Midbrain (tissue), 1 donor: Measurements from ENCODE around the gene PTH2.
"Not testable (repeated sequence)": the region's sequence is repeated elsewhere in the genome, so short reads cannot be mapped to it uniquely, and the experiment has no call there.

Source experiments
- DNase-seq: peaks from one replicate; lab custom pipeline; 2025; lab: John Stamatoyannopoulos, UW

The PTH2 gene

DNA sequence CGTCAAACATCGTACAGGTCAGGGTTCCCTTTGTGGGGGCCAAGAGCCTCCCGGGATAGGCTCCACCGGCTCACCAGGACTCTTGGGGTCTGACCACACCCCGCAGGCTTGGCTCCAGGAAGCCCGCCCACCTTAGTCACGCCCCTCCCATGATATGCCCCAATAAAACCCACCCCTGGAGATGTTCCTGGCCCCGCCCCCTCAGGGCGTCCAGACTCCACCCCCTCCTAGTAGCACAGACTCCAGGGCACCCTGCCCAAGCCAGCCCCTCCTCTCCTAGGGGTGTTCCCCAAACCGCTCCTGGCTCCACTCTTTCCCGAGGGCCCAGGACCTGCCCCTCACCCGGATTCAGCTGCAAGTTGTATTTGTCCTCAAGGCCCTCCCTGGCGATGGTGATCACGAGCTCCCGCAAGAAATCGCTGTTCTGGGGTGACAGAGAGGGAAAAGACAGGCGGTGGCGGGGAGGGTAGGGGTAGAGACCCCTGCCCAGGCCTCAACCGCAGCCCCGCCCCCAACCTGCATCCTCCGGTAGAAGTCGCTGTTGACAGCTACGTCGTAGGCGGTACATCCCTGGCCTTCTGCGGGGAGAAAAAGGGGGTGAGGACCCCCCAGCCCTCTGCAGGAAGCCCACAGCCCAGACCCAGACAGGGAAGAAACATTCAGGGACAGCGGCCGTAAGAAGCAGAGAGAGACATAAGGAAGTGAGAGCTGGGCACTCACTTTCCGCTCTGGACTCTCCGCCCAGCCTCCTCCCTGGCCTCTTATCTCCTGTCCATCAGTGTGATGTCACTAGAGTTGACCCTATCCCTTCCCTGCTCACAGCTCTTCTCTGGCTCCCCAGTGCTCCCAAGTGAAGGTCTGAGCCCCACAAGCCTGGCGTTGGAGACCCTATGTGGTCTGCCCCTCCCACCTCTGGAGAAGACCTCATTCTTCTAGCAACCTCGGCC is 24.5 kb upstream of the PTH2 start:
- DNase-seq, result no peak

- DNase-seq, result no peak
These were observed 22.8 kb upstream of the PTH2 start for GRCh38 chr19:49445997-49446396.

DNA sequence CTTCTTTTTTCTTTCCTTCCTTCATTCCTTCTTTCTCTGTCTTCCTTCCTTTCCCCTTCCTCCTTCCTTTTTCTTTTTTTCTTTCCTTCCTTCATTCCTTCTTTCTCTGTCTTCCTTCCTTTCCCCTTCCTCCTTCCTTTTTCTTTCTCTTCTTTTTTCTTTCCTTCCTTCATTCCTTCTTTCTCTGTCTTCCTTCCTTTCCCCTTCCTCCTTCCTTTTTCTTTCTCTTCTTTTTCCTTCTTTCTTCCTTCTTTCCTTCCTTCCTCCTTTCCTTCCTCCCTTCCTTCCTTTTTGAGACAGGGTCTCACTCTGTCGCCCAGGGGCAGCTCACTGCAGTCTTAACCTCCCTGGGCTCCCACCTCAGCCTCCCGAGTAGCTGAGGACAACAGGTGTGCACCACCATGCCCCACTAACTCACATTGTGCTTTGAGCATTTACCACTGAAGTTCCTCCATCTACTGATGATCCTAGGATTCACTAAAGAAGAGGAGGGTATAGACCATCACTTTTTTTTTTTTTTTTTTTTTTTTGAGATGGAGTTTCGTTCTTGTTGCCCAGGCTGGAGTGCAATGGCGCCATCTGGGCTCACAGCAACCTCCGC is 21.0 kb upstream of the PTH2 start:
- not testable (repeated sequence) for DNase-seq

GRCh38 chr19:49443366-49444099 is 20.3 kb upstream of the PTH2 start:
- DNase-seq, result peak; percentile 93

DNA sequence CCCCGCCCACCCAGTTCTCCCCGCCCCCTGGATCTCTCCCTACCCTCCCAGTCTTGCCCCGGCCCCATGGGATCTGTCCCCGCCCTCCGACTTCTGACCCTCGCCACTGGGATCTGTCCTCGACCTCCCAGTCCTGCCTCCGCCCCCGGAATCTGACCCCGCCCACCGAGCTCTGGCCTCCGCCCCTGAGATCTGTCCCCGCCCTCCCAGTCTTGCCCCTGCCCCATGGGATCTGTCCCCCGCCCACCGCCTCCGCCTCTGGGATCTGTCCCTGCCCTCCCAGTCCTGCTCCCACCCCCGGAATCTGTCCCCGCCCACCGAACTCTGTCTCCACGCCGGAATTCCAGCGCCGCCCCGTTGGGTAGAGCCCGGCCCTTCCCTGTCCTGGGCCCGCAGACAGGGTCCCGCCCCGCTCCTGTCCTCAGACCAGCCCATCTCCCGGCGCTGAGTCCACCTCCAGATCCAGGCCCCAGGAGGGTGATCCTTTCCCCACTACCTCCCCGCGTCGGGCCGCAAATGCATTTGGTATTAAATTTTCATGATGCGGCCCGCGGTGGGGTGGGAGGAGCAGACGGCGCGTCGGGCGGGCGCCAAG is 19.6 kb upstream of the PTH2 start:
- DNase-seq, result no peak

DNA sequence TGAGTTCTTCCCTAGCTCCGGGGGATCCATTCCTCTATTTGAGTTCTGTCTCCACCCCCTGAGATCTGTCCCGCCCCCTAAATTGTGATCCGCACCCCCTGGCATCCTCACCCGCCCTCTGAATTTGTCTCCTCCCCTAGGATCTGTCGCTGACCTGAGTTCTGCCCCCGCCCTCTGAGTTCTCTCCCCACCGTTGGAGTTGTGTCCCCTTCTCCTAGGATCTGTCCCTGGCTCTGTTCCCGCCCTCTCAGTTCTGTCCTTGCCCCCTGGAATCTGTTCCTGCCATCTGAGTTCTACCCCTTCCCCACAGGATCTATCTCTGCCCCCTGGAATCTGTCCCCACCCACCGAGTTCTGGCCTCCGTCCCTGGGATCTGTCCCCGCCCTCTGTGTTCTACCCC is 19.1 kb upstream of the PTH2 start:
- no peak for DNase-seq

- no peak for DNase-seq
These were observed 18.7 kb upstream of the PTH2 start for GRCh38 chr19:49441960-49442350.

GRCh38 chr19:49441210-49441959 is 18.1 kb upstream of the PTH2 start, which contains the start of gene SLC17A7:
Gene SLC17A7, minus strand, starts transcription at chr19:49441527. Its CDS starts 148 bp downstream, at chr19:49441379.
- DNase-seq, result no peak

- no peak for DNase-seq
These were observed 17.4 kb upstream of the PTH2 start for GRCh38 chr19:49440439-49441209.

DNA sequence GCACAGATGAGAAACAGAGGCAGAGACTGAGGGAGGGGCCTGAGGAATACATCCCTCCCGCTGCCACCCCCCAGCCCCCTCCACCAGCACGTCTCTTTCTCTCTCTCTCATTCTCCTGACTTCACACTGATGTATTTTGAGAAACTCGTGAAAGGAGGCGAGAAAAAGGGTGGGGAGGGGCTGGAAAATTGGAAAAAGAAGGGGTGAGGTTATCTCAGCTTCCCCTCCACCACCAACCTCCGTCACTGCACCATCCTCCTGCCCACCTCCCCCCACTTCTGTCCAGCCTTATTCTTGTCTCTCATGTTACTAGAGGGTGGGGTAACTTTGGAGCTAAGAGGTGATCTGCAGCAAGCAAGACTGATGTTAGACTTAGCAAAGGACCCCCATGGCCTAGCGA is 16.6 kb upstream of the PTH2 start:
- DNase-seq, result no peak

- DNase-seq, result no peak
These were observed 15.0 kb upstream of the PTH2 start for GRCh38 chr19:49438261-49438660.

DNA sequence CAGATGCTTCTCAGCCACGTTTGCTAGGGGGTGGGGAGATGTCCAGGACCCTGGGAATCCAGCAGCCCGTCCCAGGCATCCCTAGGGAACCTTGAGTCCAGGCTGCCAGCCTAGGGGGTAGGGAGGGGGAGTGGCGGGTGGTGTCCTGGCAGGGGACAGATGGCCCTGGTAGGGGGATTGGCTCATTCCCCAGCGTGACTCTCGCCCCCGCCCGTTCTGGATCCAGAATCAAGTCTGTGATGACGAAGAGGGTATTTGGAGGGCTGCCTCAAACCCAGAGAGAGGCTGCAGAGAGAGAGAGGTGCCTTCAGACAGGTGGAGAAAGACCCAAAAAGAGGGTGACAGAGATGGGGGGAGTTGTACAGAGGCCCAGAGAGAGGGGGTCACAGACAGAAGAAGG is 14.0 kb upstream of the PTH2 start:
- no peak for DNase-seq

DNA sequence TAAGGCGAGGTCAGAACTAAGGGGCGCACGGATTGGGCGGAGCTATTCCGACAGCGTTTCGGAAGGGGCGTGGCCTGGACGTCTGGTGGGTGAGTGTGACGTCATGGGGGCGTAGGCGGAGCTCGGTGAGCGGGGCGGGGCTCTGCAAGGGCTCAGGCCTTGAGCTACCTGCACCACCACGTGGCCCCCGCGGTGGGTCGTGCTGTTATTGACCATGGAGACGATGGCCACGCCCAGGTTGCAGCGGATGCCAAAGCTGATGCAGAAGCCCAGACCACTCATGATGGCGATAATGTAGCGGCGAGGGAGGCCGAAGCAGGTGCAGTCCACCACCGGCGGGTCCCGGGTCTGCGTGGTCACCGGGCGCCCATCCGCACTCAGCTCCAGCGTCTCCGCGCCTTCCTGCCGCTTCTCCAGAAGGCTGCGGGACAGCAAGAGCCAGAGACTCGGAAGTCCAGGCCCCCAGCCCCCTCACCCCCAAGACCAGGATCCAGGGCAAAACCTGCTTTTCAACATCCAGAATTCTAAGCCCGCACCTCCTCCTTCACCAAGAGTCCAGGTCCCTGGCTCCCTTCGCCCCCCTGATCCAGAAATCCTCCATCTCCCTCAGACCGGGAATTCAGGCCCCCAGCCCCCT is 13.3 kb upstream of the PTH2 start:
- DNase-seq, result no peak

DNA sequence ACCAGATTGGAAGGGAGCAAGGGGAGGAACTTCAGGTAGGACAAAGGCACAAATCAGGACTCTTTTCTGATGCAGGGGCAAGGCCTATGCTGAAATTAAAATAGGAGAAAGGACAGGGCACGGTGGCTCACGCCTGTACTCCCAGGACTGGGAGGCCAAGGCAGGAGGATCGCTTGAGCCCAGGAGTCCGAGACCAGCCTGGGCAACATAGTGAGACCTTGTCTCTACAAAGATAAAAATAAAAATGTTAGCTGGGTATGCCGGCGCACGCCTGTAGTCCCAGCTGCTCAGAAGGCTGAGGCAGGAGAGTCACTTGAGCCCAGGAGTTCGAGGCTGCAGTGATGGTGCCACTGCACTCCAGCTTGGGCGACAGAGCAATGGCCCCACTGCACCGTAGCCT is 12.4 kb upstream of the PTH2 start:
- no peak for DNase-seq

DNA sequence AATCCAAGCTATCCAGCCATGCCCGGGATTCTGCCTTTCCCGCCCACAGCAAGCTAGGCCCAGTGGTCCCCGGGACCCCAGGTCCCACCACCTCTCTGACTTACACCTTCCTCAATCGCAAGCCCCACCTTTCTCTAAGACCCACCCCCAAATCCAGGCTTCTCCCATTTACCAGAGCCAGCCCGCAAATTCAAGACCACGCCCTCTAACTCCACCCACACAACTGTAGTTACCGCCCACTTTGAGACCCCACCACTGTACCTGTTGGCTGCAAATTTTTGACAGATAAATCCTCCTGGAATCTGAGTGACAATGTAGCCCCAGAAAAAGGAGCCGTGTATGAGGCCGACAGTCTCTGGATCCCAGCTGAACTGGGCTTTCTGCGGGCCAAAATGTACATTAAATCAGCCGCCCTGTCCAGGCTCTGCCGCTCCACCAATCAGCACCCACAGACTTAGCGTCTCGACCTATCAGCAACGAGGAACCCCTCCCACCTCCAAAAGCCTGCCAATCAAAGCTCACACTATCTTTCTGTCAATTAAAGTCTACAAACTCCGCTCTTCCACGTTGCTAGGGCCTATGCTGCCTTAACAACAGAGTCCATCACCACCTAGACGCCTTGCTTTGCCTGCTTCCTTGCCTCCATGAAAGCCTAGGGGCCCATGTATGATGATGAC is 11.8 kb upstream of the PTH2 start:
- DNase-seq, result no peak

DNA sequence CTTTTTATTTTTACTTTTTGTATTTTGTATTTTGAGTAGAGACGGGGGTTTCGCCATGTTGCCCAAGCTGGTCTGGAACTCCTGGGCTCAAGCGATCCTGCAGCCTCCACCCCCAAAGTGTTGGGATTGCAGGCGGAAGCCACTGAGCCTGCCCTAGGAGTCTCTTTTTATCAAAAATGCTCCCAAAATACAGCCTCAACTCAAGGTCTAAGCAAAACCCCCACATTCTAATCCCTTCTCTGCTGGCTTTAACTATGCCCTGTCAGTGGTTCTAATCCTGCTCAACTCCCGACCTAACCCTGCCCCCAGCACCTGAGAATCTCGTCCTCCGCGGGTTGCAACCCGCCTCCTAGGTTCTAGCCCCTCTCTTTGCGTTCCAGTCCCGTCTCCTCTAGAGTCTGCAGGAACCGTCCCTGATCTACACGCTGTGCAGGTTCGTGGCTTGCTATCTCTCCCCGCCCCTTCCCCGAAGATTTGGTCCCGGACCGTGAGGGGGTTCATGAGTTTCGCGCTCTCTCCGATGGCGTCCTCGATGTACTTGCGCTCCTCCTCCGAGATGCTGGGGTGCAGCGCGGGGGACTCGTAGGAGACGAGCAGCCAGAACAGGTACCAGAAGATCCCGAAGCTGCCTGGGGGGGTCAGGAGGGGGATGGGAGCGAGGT is 10.1 kb upstream of the PTH2 start:
- no peak for DNase-seq

GRCh38 chr19:49432141-49433073 is 9.2 kb upstream of the PTH2 start:
- no peak for DNase-seq

- no peak for DNase-seq
These were observed 8.1 kb upstream of the PTH2 start for GRCh38 chr19:49431330-49431749.
